ENCODE results near the gene PSEN1.
A peak's percentile ranks its signal among the peaks of the same experiment; 100 is the strongest.

The PSEN1 gene

DNA sequence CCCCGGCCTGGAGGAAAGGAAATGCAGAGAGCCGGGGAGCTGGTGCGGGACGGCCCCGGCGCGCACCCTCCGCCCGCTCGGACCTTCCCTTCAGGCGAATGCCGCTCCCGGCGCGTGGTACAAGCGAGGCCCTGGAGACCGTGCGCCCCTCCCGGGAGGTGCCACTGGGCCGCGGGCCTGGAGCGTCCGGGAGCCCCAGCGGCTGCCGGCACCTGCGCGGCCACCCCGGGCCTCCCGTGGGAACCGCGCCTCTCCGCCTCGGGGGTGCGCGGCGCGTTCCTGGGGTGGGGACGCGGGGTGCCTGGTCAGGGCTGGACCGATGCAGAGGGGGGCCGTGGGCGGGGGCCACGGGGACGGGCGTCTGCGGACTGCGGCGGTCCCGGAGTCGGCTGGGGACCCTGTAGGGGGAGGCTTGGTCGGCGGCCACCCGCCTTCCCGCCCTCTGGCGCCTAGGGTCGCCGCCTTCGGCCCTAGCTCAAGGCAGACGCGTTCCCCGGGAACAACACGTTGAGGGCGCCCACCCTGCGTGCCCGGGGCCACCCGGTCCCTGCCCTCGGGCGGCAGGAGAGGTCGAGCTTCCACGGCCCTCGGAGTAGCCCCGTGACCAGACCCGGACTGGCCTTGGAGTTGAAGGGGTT, 101.6 kb downstream of the PSEN1 start:
- no peak overlapping the region for H3K27ac ChIP-seq (ENCODE audit: low read length)
- peak overlapping the region; percentile 51; the same call in 1 of the 2 replicates for H3K4me3 ChIP-seq (ENCODE audit: low read length)
- no CpG with 5 or more reads among the region's 73 CpGs for WGBS (ENCODE audit: insufficient coverage, insufficient read length)
- H3K4me1 ChIP-seq (ENCODE audit: control insufficient read depth, insufficient read depth, low read length): peaks cover 9% of the 10 kb centered on the region
- H3K36me3 ChIP-seq (ENCODE audit: control insufficient read depth, insufficient read depth, low read length): 0 out of 2 replicates have a peak, but pooled peaks cover 3% of the 10 kb centered on the region
- DNase-seq (ENCODE audit: low read depth, low spot score): no peak
- H3K9me3 ChIP-seq (ENCODE audit: control insufficient read depth, insufficient read depth, low read length): no peaks in the 10 kb centered on the region
- H3K27me3 ChIP-seq (ENCODE audit: control insufficient read depth, insufficient read depth, low read length): peaks cover 13% of the 10 kb centered on the region

- H3K27me3 ChIP-seq (ENCODE audit: control insufficient read depth, insufficient read depth, low read length): peaks cover 13% of the 10 kb centered on the region
- no peak overlapping the region for H3K27ac ChIP-seq (ENCODE audit: low read length)
- H3K36me3 ChIP-seq (ENCODE audit: control insufficient read depth, insufficient read depth, low read length): 0 out of 2 replicates have a peak, but pooled peaks cover 3% of the 10 kb centered on the region
- H3K4me1 ChIP-seq (ENCODE audit: control insufficient read depth, insufficient read depth, low read length): peaks cover 7% of the 10 kb centered on the region
- WGBS (ENCODE audit: insufficient coverage, insufficient read length): no CpG with 5 or more reads among the region's 10 CpGs
- no peaks in the 10 kb centered on the region for H3K9me3 ChIP-seq (ENCODE audit: control insufficient read depth, insufficient read depth, low read length)
- H3K4me3 ChIP-seq (ENCODE audit: low read length): peak overlapping the region; percentile 51; the same call in 1 of the 2 replicates
- no peak for DNase-seq (ENCODE audit: low read depth, low spot score)
These were observed 102.1 kb downstream of the PSEN1 start for GRCh38 chr14:73238424-73238852.

- Histone ChIP-seq H3K4me3 (ENCODE audit: low read length) (no peak overlapping the region), H3K27me3 (ENCODE audit: control insufficient read depth, insufficient read depth, low read length) (peaks cover 13% of the 10 kb centered on the region), H3K36me3 (ENCODE audit: control insufficient read depth, insufficient read depth, low read length) (0 out of 2 replicates have a peak, but pooled peaks cover 3% of the 10 kb centered on the region), H3K4me1 (ENCODE audit: control insufficient read depth, insufficient read depth, low read length) (peaks cover 7% of the 10 kb centered on the region), H3K27ac (ENCODE audit: low read length) (no peak overlapping the region), H3K9me3 (ENCODE audit: control insufficient read depth, insufficient read depth, low read length) (no peaks in the 10 kb centered on the region)
- DNase-seq (ENCODE audit: low read depth, low spot score): no peak
- WGBS (ENCODE audit: insufficient coverage, insufficient read length): no CpG with 5 or more reads among the region's 11 CpGs
These were observed 102.6 kb downstream of the PSEN1 start for GRCh38 chr14:73238941-73239340.

DNA sequence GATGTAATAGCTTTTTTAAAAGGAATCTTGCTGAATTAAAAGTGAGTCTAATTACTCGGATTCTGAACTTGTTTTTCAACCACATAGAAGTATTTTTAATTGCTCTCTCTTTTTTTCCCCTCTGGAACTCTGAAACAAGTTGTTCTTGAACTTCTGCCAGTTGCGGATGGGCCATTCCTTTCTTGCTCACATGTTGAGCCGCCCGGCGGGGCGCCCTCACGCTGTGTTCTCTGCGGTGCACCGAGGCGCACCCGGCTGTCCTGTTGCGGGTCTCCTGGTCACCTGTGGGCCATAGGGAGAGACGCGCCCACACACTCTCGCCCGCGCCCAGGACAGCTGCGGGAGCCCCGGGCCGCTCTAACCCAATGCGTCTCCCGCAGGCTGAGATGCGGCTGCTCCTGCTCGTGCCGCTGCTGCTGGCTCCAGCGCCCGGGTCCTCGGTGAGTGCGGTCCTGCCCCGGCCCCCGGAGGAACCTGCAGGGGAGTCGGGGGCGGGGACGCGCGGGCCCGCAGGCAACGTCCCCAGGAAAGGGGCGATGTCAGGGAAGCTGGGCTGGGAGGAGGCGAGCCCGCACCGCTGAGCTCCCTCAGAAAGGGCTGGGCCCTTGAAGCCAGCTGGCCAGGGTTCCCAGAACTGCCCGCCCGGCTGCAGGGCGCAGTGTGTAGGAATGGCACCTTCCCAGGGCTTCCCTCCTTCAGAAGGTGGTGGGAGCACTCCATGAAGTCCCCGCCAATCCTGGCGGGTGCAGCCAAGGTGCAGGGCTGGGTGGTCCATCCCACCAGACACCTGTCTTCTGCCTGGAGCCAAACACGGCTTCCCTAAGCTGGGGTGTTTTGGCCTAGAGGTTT, 103.3 kb downstream of the PSEN1 start:
- peak overlapping the region; percentile 3; the same call in 1 of the 2 replicates for H3K4me3 ChIP-seq (ENCODE audit: low read length)
- DNase-seq (ENCODE audit: low read depth, low spot score): no peak
- H3K27me3 ChIP-seq (ENCODE audit: control insufficient read depth, insufficient read depth, low read length): peaks cover 13% of the 10 kb centered on the region
- 0 out of 2 replicates have a peak, but pooled peaks cover 3% of the 10 kb centered on the region for H3K36me3 ChIP-seq (ENCODE audit: control insufficient read depth, insufficient read depth, low read length)
- peaks cover 7% of the 10 kb centered on the region for H3K4me1 ChIP-seq (ENCODE audit: control insufficient read depth, insufficient read depth, low read length)
- H3K9me3 ChIP-seq (ENCODE audit: control insufficient read depth, insufficient read depth, low read length): no peaks in the 10 kb centered on the region
- WGBS (ENCODE audit: insufficient coverage, insufficient read length): no CpG with 5 or more reads among the region's 48 CpGs
- H3K27ac ChIP-seq (ENCODE audit: low read length): no peak overlapping the region

DNA sequence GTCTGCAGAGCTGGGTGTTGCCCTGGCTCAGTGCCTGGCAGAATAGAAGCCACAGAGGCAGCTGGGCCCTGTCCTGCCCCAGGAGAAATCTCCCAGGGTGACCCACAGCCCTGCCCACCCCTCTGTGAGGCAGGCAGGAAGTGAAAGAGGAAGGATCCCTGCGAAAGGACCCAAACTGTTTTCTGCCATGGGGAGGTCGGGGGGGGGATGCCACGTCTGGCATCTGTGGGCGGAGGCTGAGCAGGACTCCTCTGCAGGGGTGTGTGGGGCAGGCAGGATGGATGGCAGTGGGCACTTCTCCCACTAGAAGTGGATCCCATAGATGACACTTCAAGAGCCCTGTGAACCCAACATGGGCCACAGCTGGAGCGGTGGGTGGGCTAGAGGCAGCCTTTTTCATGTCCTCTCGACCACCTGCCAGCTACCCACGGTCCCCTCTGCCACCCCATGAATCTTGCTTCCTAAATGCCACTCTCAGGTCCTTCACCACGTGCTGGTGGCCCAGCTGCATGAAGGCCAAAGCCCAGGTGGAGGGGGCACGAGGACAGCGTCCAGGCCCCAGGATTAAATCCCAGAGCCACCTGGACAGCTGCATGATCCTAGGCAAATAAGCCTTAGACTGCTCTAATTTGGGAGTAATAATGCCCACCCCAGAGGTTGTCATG, 104.6 kb downstream of the PSEN1 start:
- Histone ChIP-seq H3K27me3 (ENCODE audit: control insufficient read depth, insufficient read depth, low read length) (peaks cover 13% of the 10 kb centered on the region), H3K27ac (ENCODE audit: low read length) (no peak overlapping the region), H3K4me1 (ENCODE audit: control insufficient read depth, insufficient read depth, low read length) (peaks cover 3% of the 10 kb centered on the region), H3K9me3 (ENCODE audit: control insufficient read depth, insufficient read depth, low read length) (no peaks in the 10 kb centered on the region), H3K36me3 (ENCODE audit: control insufficient read depth, insufficient read depth, low read length) (0 out of 2 replicates have a peak, but pooled peaks cover 3% of the 10 kb centered on the region), H3K4me3 (ENCODE audit: low read length) (no peak overlapping the region)
- DNase-seq (ENCODE audit: low read depth, low spot score): no peak
- WGBS (ENCODE audit: insufficient coverage, insufficient read length): no CpG with 5 or more reads among the region's 10 CpGs

- peaks cover 13% of the 10 kb centered on the region for H3K27me3 ChIP-seq (ENCODE audit: control insufficient read depth, insufficient read depth, low read length)
- no peak overlapping the region for H3K4me3 ChIP-seq (ENCODE audit: low read length)
These were observed 105.3 kb downstream of the PSEN1 start for GRCh38 chr14:73241481-73242165.

GRCh38 chr14:73242357-73242901, 106.1 kb downstream of the PSEN1 start:
- Histone ChIP-seq H3K9me3 (ENCODE audit: control insufficient read depth, insufficient read depth, low read length) (no peaks in the 10 kb centered on the region), H3K4me1 (ENCODE audit: control insufficient read depth, insufficient read depth, low read length) (peaks cover 3% of the 10 kb centered on the region), H3K36me3 (ENCODE audit: control insufficient read depth, insufficient read depth, low read length) (0 out of 2 replicates have a peak, but pooled peaks cover 3% of the 10 kb centered on the region), H3K4me3 (ENCODE audit: low read length) (no peak overlapping the region), H3K27ac (ENCODE audit: low read length) (no peak overlapping the region), H3K27me3 (ENCODE audit: control insufficient read depth, insufficient read depth, low read length) (peaks cover 11% of the 10 kb centered on the region)
- WGBS (ENCODE audit: insufficient coverage, insufficient read length): no CpG with 5 or more reads among the region's 6 CpGs
- DNase-seq (ENCODE audit: low read depth, low spot score): no peak

More at GRCh38 chr14:73241481-73242165, 105.3 kb downstream of the PSEN1 start:
- no peak for DNase-seq (ENCODE audit: low read depth, low spot score)
- Histone ChIP-seq H3K36me3 (ENCODE audit: control insufficient read depth, insufficient read depth, low read length) (0 out of 2 replicates have a peak, but pooled peaks cover 3% of the 10 kb centered on the region), H3K4me1 (ENCODE audit: control insufficient read depth, insufficient read depth, low read length) (peaks cover 3% of the 10 kb centered on the region), H3K9me3 (ENCODE audit: control insufficient read depth, insufficient read depth, low read length) (no peaks in the 10 kb centered on the region), H3K27ac (ENCODE audit: low read length) (no peak overlapping the region)
- WGBS (ENCODE audit: insufficient coverage, insufficient read length): no CpG with 5 or more reads among the region's 19 CpGs

DNA sequence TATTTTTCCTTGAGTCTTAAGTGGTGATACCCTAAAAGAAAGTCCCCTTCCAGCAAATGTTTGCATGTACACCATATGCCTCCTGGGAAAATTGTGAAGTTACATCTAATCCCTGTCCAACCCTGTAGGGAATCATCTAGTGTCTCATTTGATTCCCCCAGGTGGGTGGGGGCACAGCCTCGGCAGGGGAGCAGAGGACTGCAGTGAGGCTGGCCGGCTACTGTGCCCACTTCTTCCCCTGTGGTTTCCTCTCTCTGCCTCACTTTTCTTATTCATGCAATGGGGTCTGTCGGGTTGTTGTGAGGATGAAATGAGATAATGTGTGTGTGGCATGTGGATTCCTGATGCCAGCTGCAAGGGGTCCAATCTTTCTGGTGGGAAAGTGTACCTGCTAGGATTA, 107.0 kb downstream of the PSEN1 start:
- Histone ChIP-seq H3K27ac (ENCODE audit: low read length) (no peak overlapping the region), H3K9me3 (ENCODE audit: control insufficient read depth, insufficient read depth, low read length) (no peaks in the 10 kb centered on the region), H3K4me3 (ENCODE audit: low read length) (no peak overlapping the region), H3K36me3 (ENCODE audit: control insufficient read depth, insufficient read depth, low read length) (0 out of 2 replicates have a peak, but pooled peaks cover 3% of the 10 kb centered on the region), H3K27me3 (ENCODE audit: control insufficient read depth, insufficient read depth, low read length) (peaks cover 9% of the 10 kb centered on the region), H3K4me1 (ENCODE audit: control insufficient read depth, insufficient read depth, low read length) (peaks cover 3% of the 10 kb centered on the region)
- DNase-seq (ENCODE audit: low read depth, low spot score): no peak
- no CpG with 5 or more reads among the region's 3 CpGs for WGBS (ENCODE audit: insufficient coverage, insufficient read length)

GRCh38 chr14:73243748-73244147, 107.4 kb downstream of the PSEN1 start:
- Histone ChIP-seq H3K27me3 (ENCODE audit: control insufficient read depth, insufficient read depth, low read length) (peaks cover 5% of the 10 kb centered on the region), H3K4me3 (ENCODE audit: low read length) (no peak overlapping the region), H3K9me3 (ENCODE audit: control insufficient read depth, insufficient read depth, low read length) (no peaks in the 10 kb centered on the region), H3K27ac (ENCODE audit: low read length) (no peak overlapping the region), H3K4me1 (ENCODE audit: control insufficient read depth, insufficient read depth, low read length) (peaks cover 3% of the 10 kb centered on the region), H3K36me3 (ENCODE audit: control insufficient read depth, insufficient read depth, low read length) (0 out of 2 replicates have a peak, but pooled peaks cover 3% of the 10 kb centered on the region)
- no CpG with 5 or more reads among the region's 2 CpGs for WGBS (ENCODE audit: insufficient coverage, insufficient read length)
- DNase-seq (ENCODE audit: low read depth, low spot score): no peak

Measured in iPS DF 6.9 (cell line).